Measurements from ENCODE around the gene PLEKHM2. TPM values are rescaled to one million over a fixed set of nuclear protein-coding genes. Genes with fewer than 3 reads are reported as not detected.
A peak's percentile ranks its signal among the peaks of the same experiment; 100 is the strongest.

Gene PLEKHM2
- total RNA-seq, 1 donor: 132 TPM

DNA sequence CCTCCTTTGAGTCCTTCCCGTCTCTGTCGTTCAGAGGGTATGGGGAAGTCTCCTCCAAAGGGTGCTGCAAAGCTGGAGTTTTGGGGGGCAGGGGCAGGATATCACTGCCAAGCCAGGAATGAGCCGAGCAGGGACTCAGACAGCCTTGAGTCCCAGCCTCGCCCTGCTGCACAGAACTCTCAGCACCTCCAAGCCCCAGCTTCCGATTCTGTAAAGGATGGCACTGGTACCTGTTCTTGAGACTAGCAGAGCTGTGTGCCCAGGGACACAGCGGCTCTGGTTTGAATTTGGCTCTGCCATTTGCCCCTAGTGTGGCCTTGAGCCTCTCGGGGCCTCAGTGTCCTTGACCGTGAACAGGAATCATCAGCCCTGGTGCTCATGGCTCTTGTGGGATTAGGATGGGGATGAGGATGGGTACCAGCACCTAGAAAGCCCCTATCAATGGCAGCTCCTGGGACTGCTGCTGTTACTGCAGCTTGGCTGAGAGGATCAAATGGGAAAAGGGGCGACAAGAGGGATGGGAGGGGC is 73.0 kb downstream of the PLEKHM2 start:
- peaks cover 27% of the 10 kb centered on the region for H3K79me2 ChIP-seq (ENCODE audit: insufficient read depth, low read length)
- no peak overlapping the region for H3K4me2 ChIP-seq (ENCODE audit: insufficient read depth, low read length)
- H4K20me1 ChIP-seq (ENCODE audit: insufficient read depth, low read length): peaks cover 7% of the 10 kb centered on the region
- no peak overlapping the region for H3K4me3 ChIP-seq (ENCODE audit: insufficient read depth, low read length)
- no peaks in the 10 kb centered on the region for H3K27me3 ChIP-seq (ENCODE audit: insufficient read depth, low read length)
- H3K36me3 ChIP-seq (ENCODE audit: insufficient read depth, low read length): peaks cover 3% of the 10 kb centered on the region
- no peak overlapping the region for H2AFZ ChIP-seq (ENCODE audit: low read length)
- DNase-seq (ENCODE audit: insufficient read length, low spot score, missing footprints): peak; percentile 79
- peaks cover 32% of the 10 kb centered on the region for H3K4me1 ChIP-seq (ENCODE audit: insufficient read depth, low read length)
- H3K27ac ChIP-seq (ENCODE audit: low read depth, low read length): no peak overlapping the region
- no peaks in the 10 kb centered on the region for H3K9me3 ChIP-seq (ENCODE audit: low read depth, low read length)
- TF ChIP-seq, protein P1, sequence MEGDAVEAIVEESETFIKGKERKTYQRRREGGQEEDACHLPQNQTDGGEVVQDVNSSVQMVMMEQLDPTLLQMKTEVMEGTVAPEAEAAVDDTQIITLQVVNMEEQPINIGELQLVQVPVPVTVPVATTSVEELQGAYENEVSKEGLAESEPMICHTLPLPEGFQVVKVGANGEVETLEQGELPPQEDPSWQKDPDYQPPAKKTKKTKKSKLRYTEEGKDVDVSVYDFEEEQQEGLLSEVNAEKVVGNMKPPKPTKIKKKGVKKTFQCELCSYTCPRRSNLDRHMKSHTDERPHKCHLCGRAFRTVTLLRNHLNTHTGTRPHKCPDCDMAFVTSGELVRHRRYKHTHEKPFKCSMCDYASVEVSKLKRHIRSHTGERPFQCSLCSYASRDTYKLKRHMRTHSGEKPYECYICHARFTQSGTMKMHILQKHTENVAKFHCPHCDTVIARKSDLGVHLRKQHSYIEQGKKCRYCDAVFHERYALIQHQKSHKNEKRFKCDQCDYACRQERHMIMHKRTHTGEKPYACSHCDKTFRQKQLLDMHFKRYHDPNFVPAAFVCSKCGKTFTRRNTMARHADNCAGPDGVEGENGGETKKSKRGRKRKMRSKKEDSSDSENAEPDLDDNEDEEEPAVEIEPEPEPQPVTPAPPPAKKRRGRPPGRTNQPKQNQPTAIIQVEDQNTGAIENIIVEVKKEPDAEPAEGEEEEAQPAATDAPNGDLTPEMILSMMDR (IDR thresholded peaks at IDR 0.05; ENCODE audit: extremely low read depth, low read depth, low read length): no peak

DNA sequence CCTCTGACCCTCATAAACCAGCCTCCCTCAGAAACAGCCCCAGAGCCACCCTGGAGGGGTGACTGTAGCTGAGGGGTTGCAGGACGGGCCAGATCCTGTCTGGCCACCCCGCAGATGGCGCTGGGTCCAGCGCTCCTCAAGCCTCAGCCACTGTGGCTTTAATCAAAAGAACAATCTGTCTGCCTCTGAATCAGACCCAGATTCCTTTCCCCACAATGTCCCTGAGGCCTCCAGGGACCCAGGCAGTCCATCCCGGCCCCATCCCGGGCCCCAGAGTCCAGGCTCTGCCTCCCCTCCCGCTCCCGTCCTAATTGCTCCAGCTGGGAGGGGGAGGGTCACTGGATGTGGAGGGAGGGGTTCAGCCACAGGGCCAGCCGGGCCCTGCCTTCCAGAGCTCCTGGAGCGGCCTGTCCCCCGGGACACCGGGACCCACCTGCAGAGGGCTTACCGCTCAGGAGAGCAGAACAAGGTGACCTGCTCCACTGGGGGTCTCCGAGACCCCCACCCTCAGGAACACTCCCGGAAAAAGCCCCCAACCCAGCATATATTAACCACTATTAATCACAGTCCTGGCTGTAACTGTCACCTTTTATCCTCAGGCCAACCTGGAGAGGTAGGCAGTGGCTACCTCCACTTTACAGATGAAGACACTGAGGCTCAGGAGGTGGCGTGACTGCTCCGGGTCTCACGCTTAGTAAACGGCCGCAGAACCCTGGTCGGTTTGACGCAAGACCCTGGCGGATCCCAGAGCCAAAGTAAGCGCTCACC is 73.6 kb downstream of the PLEKHM2 start:
- Histone ChIP-seq H3K79me2 (ENCODE audit: insufficient read depth, low read length) (peaks cover 34% of the 10 kb centered on the region), H3K27me3 (ENCODE audit: insufficient read depth, low read length) (no peaks in the 10 kb centered on the region), H3K4me3 (ENCODE audit: insufficient read depth, low read length) (peak overlapping the region; percentile 83), H3K4me1 (ENCODE audit: insufficient read depth, low read length) (peaks cover 35% of the 10 kb centered on the region), H3K4me2 (ENCODE audit: insufficient read depth, low read length) (peak overlapping the region; percentile 84), H3K27ac (ENCODE audit: low read depth, low read length) (no peak overlapping the region), H3K36me3 (ENCODE audit: insufficient read depth, low read length) (peaks cover 3% of the 10 kb centered on the region), H2AFZ (ENCODE audit: low read length) (peak overlapping the region; percentile 56), H3K9me3 (ENCODE audit: low read depth, low read length) (no peaks in the 10 kb centered on the region), H4K20me1 (ENCODE audit: insufficient read depth, low read length) (peaks cover 12% of the 10 kb centered on the region)
- TF ChIP-seq, protein P1 (IDR thresholded peaks at IDR 0.05; ENCODE audit: extremely low read depth, low read depth, low read length): no peak
- DNase-seq (ENCODE audit: insufficient read length, low spot score, missing footprints): peak; percentile 86

DNA sequence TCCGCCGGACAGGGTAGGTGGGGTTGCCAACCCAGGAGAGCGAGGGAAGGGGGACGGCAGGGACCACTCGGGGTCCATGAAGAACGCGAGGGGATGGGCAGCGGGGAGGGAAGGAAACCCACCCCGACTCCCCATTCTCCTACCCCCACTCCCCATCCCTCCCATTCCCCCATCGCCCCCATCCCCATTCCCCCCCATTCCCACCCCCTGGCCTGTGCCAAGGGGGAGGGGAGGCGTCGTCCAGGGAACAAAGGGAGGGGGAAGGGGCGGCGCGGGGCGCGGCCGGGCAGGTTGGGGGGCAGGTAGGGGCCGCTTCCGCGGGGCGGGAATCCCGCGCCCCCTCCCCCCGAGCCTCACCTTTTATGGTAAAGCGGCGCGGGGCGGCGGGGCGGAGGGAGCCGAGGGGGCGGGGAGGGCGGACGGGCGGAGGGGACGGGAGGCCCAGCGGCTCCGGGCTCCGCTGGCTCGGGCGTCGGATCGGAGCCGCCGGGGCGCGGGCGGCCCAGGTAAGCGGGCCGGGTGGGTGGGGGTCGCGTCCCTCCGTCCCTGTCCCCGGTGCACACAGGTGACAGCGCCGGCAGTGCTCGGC is 74.3 kb downstream of the PLEKHM2 start, which contains the start of gene FBLIM1:
TSS of gene FBLIM1 (plus strand) at position 453 of the 589 bp plus-strand sequence. CDS start 6,189 bp downstream, outside the sequence.
- H2AFZ ChIP-seq (ENCODE audit: low read length): peak within 1 kb of the TSS; percentile 56
- DNase-seq (ENCODE audit: insufficient read length, low spot score, missing footprints): peak; percentile 81
- TF ChIP-seq, protein P1 (IDR thresholded peaks at IDR 0.05; ENCODE audit: extremely low read depth, low read depth, low read length): no peak
- H3K4me2 ChIP-seq (ENCODE audit: insufficient read depth, low read length): peak within 1 kb of the TSS; percentile 88
- H4K20me1 ChIP-seq (ENCODE audit: insufficient read depth, low read length): peaks cover 14% of the 10 kb centered on the region
- H3K4me1 ChIP-seq (ENCODE audit: insufficient read depth, low read length): peaks cover 35% of the 10 kb centered on the region
- H3K36me3 ChIP-seq (ENCODE audit: insufficient read depth, low read length): peaks cover 3% of the 10 kb centered on the region
- no peaks in the 10 kb centered on the region for H3K27me3 ChIP-seq (ENCODE audit: insufficient read depth, low read length)
- peak within 1 kb of the TSS; percentile 83 for H3K4me3 ChIP-seq (ENCODE audit: insufficient read depth, low read length)
- peak within 1 kb of the TSS; percentile 76 for H3K27ac ChIP-seq (ENCODE audit: low read depth, low read length)
- H3K79me2 ChIP-seq (ENCODE audit: insufficient read depth, low read length): peaks cover 36% of the 10 kb centered on the region
- H3K9me3 ChIP-seq (ENCODE audit: low read depth, low read length): no peaks in the 10 kb centered on the region

All from osteoblast (primary cell).